Right ventricle myocardium inferior (tissue), 1 donor: ENCODE measurements around the gene SERPIND1. TPM values are rescaled to one million over a fixed set of nuclear protein-coding genes. Genes with fewer than 3 reads are reported as not detected.
"Not testable (repeated sequence)": the region's sequence is repeated elsewhere in the genome, so short reads cannot be mapped to it uniquely, and the experiment has no call there.

Source experiments
- ATAC-seq: fragments of 200-7000 bp; cut with Tn5 transposase; one replicate; pipeline ENCODE4 v1.9.1; 2020; ENCODE audit warnings: mild to moderate bottlenecking, moderate library complexity
- DNase-seq: peaks from one replicate; pipeline ENCODE4 v3.0.0; 2021; ENCODE audit errors: missing footprints
- intact Hi-C: fragments of 100-400 bp; cut with DNase I; formaldehyde crosslinking; loops from one replicate; pipeline ENCODE4 v1.11.0; 2022
- long read RNA-seq: library from polyadenylated mRNA; unstranded; transcript quantifications from one replicate; pipeline ENCODE4 v2.0.0, GENCODE V29; 2021
- total RNA-seq: library from RNA; stranded (reverse); fragmentation: NEBNext Ultra II Directional; extraction: Animal tissue kit (Norgen Biotek cat#: 25700); gene quantifications from one replicate; pipeline ENCODE4 v1.2.1, GENCODE V29; 2021
- donor health status: DM: no; HTN: yes; CAD: no; lungs with severe emphysema.

Gene SERPIND1, protein sequence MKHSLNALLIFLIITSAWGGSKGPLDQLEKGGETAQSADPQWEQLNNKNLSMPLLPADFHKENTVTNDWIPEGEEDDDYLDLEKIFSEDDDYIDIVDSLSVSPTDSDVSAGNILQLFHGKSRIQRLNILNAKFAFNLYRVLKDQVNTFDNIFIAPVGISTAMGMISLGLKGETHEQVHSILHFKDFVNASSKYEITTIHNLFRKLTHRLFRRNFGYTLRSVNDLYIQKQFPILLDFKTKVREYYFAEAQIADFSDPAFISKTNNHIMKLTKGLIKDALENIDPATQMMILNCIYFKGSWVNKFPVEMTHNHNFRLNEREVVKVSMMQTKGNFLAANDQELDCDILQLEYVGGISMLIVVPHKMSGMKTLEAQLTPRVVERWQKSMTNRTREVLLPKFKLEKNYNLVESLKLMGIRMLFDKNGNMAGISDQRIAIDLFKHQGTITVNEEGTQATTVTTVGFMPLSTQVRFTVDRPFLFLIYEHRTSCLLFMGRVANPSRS
- total RNA-seq, result not detected
- long read RNA-seq, partial matches to known transcripts, result 1 of 1 reads
- long read RNA-seq, other reads (novel, unspliced or antisense), result 0 of 1 reads

DNA sequence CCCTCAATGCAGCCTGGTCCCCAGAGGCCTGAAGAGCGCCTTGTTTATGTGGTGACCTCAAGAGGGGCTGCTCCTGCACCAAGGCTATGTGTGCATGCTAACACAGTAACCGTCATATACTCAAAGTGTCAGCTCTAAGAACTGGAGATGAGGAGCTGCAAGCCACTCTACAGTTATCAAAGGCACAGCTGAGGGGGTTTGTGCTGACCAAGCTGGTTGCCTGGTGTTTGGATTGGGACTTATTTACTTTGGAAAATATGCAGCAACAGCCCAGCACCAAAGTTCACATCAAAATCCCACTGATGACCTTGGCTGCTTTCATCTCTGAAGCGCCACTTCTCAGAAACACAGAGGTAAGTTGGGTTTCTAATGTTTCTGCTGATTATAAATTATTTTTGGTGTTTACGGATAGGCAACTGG is at the start of gene SERPIND1:
SERPIND1 (plus strand) TSS at position 321 of the 420 bp plus-strand sequence. CDS start 5,200 bp downstream, outside the sequence.
- ATAC-seq, result no peak
- intact Hi-C loops, result no loop called here
- DNase-seq, result no peak

DNA sequence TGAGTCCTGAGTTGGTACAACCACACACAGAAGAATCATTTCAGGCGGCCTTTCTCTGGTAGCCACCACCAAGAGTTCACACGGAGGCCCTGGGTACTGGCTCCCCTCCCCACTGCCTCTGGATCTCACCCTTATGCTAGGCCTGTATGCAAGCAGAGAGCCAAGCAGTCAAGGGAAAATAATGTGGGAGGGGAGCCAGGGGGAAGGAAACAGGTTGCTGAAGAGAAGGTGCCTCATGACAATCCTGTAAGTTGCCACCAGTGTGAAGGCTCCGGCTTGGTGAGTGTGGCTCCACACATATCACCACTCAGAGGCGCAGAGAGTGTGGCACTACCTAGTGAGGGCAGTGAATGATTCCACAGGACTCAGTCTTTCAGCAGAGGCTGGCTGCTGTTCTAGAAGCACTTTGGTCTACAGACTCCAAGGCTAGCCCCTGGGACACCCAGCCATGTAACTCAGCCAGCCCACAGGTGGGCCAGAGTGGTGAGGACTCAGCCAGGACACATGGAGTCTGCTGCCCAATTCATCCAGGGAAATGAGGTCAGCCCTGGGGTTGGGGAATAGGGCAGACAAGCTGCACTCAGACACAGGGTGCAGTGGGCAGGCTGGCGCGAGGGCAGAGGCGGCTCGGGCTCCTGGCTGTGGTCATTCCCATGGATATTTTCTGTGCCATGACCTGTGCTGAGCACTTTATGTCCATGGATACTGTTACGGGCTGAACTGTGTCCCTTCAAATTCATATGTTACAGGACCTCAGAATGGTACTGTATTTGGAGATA is 49.0 kb upstream of the SERPIND1 start:
- intact Hi-C loops, result no loop called here
- DNase-seq (no peak), ATAC-seq (no peak)

DNA sequence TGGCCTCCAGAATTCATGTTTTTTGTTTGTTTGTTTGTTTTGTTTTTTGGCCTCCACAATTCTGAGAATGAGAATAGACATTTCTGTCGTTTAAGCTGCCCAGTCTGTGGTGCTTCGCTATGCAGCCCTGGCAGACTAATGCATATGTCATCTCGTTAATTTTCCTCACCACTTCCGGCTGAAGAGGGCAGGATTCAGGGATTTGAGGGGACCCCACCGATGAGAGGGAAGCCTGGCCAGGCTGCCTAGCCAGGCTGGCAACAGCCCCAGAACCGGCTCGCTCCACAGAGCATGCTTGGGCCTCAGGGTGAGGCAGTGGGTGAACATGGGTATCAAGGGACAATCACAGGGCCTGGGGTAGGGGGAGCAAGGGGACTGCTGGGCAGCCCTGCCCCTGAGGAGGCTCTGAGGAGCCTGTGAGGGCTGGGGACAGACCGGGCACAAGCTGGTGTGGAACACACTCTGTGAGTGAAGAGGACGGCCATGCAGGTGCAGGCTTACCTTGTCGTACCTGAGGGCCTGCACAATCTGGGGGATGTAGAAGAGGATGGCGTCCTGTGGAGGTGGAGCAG is 47.8 kb upstream of the SERPIND1 start:
- ATAC-seq, result peak; percentile 23
- intact Hi-C loops, result no loop called here
- DNase-seq, result no peak

DNA sequence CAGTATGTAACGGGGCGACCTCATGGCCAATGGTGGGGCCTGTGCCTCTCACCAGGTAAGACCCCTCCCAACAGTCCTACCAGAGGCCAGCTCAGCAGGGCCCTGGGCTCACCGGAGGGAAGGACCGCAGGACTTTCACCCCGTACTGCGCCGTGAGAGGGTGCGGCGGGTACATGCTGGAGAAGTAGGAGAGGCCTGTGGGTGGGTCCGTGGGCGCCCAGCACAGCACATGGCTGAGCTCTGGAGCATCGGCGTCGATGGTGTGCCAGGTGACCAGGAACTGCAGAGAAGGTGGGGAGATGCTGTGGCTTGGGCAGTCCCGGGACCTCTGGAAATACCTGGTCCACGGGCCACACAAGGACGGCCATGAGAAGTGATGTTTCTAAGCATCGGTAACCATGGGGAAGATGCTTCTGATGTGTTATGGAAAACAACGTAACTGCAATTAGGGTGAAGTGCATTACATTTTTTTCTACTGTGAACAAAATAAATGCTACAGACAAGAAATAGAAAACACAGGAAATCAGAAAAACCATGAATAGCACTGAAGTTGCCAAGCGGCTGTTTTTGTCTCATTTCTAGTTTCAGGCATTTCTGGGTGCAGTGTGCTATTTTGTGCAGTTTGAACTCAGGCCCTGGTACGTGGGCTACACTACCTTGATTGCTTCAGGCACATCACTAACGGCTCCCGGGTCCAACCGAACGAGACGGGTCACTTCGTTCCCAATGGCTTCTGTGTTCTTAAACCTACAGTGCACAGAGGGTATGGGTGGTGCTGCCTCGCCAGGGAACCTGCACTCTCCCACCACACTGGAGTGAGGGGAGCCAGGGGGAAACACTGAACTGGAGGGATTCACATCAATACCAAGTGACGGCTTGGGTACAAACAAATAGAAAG is 46.5 kb upstream of the SERPIND1 start:
- no peak for ATAC-seq
- intact Hi-C loops, result no loop called here
- no peak for DNase-seq

DNA sequence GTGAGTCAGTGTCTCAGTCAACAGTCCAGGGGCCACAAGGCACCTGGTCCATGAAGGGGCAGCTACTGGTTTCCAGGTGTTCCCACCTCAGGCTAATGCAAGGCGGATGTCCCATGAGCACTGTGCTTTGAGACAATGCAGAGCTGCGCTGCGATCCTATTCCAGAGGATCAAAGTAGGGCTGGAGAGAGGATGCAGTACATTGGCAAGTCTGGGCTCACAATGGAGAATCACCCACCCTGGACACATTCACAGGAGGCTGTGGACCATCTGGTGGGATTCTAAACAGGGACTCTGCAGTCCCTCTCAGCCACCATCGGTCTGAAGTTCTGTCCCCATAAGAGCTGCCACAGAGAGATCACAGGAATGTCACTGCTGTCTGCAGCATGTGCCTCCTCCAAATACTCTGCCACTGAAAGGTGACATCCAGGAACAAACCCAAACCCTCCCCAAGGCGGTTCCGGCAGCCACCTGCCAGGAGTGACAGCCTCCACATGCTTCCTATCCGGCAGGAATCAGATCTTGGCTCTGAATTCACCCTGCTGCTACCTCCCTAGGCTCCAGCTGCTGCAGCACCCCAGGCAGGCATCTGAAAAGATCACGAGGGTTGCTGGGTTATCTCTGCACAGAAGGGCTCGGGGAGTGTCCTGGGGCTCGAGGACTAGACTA is 45.3 kb upstream of the SERPIND1 start:
- ATAC-seq (no peak), DNase-seq (no peak)
- intact Hi-C loops, result no loop called here

DNA sequence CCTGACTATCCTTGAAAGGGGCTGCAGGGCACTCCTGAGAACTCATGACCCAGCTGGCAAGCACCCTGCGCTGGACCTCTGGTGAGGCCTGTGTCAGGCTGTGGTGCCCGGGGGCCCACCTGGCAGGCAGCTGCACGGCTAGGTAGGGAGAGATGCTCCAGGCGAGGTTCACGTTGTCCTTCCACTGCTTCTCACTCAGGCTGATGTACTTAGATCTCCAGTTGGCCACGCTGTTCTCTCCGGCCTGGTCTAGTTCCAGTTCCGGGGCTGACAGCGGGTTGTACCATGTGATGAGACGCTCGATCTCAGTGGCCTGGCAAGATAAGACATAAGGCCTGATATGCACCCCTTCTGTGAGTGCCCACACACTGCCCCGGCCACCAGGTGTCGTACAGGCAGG is 44.7 kb upstream of the SERPIND1 start:
- intact Hi-C loops, result no loop called here
- DNase-seq (no peak), ATAC-seq (no peak)

DNA sequence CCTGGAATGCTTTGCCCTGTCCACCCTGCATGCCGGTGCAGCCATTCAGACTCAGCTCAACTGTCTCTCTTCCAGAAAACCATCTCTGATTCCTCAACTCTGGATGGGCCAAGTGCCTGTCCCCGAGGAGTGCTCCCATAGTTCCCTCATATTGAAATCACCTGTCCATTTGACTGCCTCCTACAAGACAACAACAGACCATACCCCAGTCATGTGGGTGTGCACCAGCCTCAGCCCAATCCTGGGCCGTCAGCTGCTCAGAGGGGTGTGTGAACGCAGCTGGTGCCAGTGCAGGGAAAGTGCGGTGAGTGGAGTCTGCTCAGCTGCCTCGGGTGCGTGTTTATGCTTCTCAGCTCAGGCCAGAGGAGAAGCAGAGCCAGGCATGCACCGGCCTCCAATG is 41.5 kb upstream of the SERPIND1 start:
- intact Hi-C loops, ATAC-seq, DNase-seq: not testable (repeated sequence)

DNA sequence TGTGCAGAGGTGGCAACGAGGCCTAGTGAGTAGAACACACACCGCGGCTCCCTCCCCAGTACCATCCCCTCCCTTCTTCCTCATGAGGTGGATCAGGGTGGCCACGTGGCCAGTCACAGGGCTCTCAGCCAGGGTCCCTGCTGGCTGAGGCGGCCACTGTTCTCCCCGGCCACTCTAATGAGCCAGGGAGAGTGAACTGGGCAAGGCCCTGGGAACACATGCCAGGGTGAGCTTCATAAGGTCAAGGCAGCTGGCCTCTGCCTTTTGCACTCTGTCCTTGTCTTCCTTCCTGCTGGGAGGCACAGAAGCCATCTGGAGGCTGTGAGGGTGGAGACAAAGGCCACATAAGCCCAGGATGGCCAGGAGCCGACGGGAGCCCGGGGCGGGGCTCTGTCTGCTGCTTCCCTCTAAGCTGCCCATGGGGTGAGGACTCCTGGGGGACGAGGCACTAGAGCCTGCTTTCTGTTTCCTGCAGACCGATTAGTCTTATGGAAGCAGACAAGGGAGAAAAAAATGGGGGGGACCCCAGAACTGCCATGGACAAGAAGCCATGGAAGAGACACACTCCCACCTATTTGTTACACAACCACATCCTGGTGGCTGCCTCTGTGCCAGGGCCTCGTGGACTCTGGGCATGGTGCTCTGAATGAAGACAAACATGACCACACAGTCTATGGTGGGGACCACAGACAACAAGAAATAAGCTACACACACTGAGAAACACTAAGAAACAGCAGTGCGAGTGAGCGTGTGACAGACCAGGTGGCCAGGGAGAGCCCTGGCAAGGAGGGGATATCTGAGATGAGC is 38.4 kb upstream of the SERPIND1 start:
- intact Hi-C loops, DNase-seq: not testable (repeated sequence)
- ATAC-seq, result peak; percentile 52

DNA sequence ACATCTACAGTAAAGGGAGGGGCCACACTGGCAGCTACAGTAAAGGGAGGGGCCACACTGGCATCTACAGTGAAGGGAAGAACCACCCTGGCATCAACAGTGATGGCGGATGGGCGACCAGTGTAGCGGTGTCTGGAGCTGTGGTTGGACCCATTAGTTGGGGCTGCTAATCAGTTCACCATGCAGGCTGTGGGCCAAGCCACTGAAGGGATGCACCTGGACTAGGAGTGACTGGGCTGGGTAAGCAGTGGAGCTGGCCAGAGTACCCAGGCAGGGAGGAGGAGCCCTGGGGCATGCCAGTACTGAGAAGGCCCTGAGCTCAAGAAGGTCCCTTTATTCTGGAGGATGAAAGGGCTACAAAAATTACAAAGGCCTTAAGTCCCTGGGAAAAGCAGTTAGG is 37.0 kb upstream of the SERPIND1 start:
- intact Hi-C loops, DNase-seq, ATAC-seq: not testable (repeated sequence)

DNA sequence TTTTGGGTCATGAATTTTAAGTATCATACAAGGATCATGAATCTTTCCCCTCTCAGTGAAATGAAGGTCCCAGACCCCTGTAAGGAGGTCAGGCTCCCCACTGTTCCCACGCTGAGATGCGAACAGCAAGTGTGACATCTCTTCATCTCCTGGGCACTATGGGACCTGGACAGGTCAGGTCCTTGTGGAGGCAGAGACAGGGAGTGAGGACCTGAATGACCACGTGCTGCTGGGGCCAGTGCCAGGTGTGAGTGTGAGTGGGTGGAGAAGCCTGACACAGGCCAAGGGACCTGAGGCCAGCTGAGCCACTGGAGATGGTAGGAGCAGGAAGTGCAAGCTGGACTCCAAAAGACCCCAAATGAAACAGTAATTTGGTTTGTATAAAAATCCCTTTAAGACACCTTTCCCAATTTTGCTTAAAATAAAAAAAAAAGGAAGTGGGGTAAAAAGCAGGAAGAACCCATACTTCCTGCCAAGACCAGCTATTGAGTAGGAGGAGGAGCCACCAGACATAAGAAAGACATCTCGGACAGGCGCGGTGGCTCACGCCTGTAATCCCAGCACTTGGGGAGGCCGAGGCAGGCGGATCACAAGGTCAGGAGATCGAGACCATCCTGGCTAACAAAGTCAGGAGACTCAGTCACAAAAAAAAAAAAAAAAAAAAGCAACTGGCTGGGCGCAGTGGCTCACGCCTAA is 35.4 kb upstream of the SERPIND1 start:
- DNase-seq (no peak), ATAC-seq (no peak)
- intact Hi-C loops, result no loop called here

DNA sequence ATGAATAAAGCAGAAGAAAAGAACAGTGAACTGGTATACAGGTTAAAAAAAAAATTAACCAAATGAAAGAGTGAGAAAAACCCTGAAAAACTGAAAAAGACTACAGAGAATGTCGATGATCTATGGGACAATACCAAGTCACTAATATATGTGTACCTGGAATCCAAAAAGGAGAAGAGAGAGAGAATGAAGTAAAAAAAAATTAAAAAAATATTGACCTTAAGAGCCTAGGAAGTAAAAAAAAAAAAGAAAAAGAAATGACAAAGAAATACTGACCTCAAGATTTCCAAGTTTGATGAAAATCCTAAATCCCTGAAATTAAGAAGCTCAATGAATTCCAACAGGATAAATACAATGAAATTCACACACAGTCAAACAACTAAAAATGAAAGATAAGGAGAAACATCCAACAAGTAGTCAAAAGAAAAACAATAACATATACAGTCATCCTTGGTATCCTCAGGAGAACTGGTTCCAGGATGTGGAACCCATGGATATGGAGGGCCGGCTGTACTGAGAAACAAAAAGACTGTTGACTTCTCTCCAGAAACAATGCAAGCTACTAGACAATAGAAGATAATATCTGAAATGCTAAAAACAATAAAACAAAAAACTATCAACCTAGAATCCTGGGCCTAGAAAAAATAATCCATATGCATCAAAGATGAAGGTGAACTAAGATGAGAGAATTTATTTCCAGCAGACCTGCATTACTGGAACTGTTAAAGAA is 33.5 kb upstream of the SERPIND1 start:
- DNase-seq, result no peak
- intact Hi-C loops, result no loop called here
- no peak for ATAC-seq

DNA sequence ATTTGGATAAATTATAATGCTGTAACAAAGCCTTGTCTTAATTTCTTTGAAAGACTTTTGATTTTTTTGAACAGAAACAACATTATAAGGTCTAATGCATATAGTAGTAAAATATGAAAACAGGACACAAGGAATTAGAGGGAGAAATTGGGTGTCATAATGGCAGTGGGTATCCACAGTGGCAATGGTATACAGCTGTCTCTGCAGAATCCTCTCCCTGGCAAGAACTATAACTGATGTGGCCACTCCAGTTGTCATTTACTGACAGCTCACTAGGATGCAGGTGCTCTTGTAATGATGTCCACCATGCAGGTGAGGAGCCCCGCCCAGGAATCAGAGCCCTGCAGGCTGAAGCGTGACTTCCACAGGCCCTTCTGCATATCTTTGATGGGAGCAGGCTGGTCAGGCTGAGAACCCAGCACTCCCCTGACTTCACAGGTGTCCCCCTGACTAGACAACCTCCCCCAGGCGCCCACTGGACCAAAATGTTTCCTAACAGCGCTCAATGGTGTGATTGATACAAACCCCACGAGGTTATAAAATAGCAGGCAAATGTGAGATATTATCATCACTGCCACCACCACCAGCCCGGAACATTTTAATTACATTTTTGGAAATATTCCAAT is 32.8 kb upstream of the SERPIND1 start:
- ATAC-seq (no peak), DNase-seq (no peak)
- intact Hi-C loops, result no loop called here

DNA sequence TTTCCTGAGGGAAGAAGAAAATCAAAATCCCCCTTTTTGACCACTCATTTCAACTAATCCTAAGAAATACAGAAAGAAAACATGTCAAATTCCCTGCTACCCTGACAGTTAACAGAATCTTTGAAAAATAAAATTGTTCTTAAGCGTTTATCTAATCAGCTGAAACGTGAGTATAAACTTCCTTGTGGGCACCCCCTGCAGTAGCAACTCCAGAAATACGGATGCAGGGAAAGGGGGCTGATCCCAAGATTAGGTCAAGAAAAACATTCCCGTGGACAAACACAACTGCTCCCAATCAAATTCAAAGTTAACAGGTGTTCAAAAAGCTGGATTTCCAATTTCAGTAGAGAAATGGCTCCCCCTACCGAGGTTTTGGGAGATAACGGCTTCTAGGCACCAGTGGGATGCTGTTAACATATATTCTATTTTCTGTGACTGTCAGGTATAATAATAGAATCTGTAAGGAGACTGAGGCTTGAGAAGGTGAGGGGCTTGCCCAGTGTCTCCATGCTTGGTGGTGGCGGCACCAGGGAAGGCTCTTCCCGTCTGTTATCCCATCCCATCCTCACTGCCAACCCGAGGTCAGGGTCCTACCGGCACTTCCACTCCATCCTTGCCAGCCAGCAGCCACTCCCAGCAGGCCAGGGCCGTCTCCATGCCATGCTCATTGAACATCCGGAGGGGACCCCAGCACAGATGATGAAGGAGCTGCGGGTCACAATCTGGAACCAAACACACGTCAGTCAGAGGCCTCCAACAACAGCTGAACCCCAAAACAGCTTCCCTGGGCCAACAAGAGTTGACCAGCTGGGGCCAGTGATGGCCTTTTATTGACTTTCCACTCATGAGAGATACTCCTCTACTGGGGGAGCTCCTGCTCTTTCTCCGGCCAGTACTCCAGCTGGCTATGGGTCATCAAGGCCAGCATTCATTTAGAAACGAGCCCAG is 32.0 kb upstream of the SERPIND1 start:
- no peak for DNase-seq
- ATAC-seq, result no peak
- intact Hi-C loops, result no loop called here

DNA sequence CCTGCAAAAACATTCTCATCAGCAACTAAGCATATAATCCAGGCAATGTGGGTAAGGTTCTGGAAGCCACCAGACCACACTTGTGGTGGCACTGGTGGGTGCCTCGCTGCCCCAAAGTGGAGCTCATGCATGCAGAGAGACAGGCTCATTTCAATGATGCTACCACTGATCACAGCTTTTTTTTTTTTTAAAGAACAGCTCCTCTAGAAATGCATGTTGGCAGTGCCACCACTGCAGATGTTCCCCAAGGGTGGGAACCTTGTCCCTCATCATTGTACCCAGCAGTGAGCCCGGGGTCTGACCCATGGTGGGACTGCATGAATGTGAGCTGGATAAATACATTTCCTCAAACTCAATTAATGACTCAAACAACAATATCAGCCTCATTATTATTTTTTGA is 31.1 kb upstream of the SERPIND1 start:
- no peak for DNase-seq
- intact Hi-C loops, result no loop called here
- no peak for ATAC-seq
